Right ventricle myocardium inferior (tissue), 1 donor: Measurements from ENCODE around the gene TENM3. TPM values are rescaled to one million over a fixed set of nuclear protein-coding genes. Genes with fewer than 3 reads are reported as not detected.
A peak's percentile ranks its signal among the peaks of the same experiment; 100 is the strongest.

Experiments
- ATAC-seq: fragments of 200-7000 bp; cut with Tn5 transposase; one replicate; pipeline ENCODE4 v1.9.1; 2020; ENCODE audit warnings: mild to moderate bottlenecking, moderate library complexity
- DNase-seq: peaks from one replicate; pipeline ENCODE4 v3.0.0; 2021; ENCODE audit errors: missing footprints
- intact Hi-C: fragments of 100-400 bp; cut with DNase I; formaldehyde crosslinking; loops from one replicate; pipeline ENCODE4 v1.11.0; 2022
- total RNA-seq: library from RNA; stranded (reverse); fragmentation: NEBNext Ultra II Directional; extraction: Animal tissue kit (Norgen Biotek cat#: 25700); gene quantifications from one replicate; pipeline ENCODE4 v1.2.1, GENCODE V29; 2021
- donor health status: DM: no; HTN: yes; CAD: no; lungs with severe emphysema.

Gene TENM3
- total RNA-seq, 1 donor from 2014 or later, result 2.9 TPM

GRCh38 chr4:182778222-182778982, 535.2 kb downstream of the TENM3 start:
- DNase-seq (no peak), ATAC-seq (no peak)
- intact Hi-C loops, result no loop called here

DNA sequence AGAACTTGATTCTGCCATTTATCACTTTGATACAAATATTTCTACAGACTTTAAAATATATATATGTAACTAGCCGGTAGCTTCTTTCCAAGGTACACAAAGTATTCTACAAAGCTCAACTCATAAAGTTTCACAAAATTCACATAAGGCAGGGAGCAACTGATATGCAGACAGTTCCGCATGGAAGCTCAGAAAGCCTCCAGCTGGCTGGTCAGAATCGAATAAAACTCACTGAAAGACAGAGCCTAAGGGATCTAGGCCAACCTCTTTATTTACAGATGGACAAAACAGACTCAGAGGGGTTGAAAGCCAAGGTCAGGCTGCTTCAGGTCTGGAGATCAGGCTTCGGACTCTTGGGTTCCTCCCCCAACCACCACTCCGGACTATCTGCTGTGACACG, 543.8 kb downstream of the TENM3 start:
- no peak for DNase-seq
- intact Hi-C loops, result no loop called here
- no peak for ATAC-seq

DNA sequence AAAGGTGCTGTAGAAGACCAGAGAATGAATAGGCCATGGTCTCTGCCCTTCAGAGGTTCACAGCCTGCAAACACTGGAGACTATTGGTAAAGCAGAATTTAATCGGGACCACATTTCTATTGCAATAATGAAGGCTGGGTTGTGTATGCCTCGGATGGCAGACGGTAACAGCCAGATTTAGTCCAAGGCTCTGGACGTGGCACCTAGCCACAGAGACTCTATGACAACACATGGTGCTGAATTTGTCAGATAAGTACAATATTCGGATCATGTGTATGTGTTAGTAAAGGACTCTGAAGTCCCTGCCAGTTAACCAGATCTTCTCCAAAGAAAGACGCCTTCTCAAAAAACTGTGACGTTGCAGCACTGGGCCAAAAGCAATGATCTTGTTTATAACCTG, 545.0 kb downstream of the TENM3 start:
- intact Hi-C loops, result no loop called here
- ATAC-seq (no peak), DNase-seq (no peak)

- no peak for ATAC-seq
- intact Hi-C loops, result no loop called here
- no peak for DNase-seq
Measured at GRCh38 chr4:182789529-182789928, 546.3 kb downstream of the TENM3 start.

DNA sequence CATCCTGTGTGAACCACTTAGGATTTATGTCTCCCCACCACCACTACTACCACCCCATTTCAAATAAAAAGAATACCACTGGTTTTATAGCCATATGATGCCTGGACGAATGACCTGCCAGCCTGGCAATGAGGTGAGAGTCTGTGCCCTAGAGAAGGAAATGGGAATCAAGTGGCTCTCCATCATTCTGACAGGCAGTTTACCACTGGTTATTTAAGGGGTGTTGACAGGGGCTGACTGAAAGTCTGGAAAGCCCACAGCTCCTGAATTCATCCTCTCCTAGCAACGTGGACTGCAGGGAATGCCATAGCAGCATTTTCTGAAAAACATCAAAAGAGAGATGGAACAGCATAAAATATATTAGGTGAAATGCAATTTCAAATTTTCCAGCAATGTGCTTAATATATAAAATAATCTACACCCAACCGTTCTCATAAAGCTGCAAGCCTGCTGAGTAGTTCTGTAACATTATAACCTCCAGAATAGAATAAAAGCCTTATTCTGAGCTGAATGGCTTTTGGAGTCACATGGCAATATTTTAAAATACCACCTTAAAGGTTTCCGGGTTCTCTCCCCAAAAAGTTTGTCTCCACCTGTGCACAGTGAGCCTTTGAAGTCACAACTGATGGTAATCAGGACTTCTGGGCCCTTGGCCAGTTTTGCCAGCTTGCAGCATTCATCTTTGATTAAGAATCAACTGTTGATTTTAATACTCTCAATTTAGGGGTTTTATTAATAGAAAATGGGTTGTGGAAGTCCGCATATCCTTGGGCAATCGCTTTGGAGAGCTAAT, 552.4 kb downstream of the TENM3 start:
- ATAC-seq (no peak), DNase-seq (no peak)
- intact Hi-C loops, result no loop called here

GRCh38 chr4:182799515-182800215, 556.5 kb downstream of the TENM3 start:
- intact Hi-C loops, result loop anchor here (10.0 kb wide), 1 partner anchor 245 kb away; no protein-coding TSS in a partner anchor
- DNase-seq, result no peak
- ATAC-seq, result no peak

GRCh38 chr4:182800216-182800515, 557.0 kb downstream of the TENM3 start:
- no peak for ATAC-seq
- no peak for DNase-seq
- intact Hi-C loops, result loop anchor here (10.0 kb wide), 1 partner anchor 245 kb away; no protein-coding TSS in a partner anchor

DNA sequence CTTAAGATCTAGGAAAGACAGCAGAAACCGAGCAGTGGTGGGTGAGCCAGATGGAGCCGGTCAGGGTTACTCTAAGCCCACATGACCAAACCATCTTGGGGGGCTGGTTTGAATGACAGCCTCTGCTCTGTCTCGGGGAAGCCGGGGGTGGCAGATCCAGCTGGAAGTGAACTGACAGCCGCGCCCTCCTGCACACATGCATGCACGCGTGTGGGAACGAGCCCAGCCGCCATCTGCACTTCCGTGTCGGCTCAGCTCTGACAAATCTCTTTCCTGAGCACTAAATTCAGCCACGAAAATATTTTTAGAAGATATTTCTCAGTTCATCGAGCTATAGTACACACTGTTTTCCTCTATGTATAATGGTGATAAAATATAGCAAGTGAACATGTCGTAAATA, 558.4 kb downstream of the TENM3 start:
- DNase-seq, result no peak
- intact Hi-C loops, result loop anchor here (10.0 kb wide), 1 partner anchor 247 kb away; no protein-coding TSS in a partner anchor
- ATAC-seq, result no peak

DNA sequence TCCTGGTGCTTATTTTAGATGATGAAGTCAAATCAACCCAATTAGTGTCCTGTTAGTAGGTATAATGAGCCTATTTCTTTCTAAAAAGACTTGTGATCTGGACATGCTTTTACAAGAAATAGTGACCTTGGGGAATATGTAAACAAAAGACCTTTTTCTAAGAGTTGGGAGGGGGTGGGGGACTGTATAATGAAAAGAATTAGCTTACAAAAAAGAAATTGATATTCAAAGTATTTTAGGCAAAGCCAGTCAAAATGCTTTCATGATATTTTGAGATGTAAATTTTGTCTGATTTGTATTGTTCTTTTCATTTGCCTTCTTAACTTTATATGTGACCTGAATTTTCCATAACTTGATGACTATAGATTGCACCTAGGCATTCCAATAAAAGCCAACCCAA, 559.4 kb downstream of the TENM3 start:
- DNase-seq, result no peak
- ATAC-seq, result no peak
- intact Hi-C loops, result loop anchor here (10.0 kb wide), 1 partner anchor 248 kb away; no protein-coding TSS in a partner anchor

DNA sequence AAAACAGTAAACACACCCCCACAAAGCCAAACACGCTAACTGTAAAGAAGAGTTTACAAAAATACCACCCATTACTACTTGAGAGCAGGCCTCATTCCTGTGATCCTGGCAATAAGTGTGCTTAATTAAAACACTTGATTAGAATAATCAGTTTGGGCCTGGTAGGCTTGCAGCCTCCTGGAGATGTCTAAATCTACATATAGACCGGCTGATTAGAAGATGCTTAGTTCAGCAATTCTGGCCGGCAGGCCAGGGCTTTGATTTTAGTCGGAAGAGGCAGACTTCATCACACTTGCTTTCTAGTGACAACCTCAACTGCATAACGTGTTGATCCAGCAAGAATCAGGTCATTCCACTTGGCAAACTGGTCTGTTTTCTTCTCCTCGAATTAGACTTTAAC, 560.0 kb downstream of the TENM3 start:
- no peak for ATAC-seq
- DNase-seq, result no peak
- intact Hi-C loops, result loop anchor here (10.0 kb wide), 1 partner anchor 248 kb away; no protein-coding TSS in a partner anchor

DNA sequence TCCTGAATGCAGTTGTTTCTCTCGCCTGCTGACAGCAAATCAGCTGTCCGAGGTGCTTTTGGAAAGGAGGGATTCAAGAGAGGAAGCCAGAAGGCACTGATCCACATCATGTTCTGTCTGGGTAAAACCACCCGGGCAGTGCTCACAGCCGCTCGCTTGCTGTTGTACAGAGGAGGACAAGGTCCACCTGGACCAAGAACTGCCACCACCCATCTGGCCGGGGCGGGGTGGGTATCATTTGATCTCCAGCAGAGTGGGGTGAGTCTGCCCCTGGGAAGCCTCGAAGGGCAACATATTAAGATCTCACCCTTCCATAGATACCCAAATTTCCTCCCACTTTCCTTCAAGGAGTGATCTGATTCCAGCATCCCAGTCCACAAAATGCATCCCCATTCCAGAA, 560.9 kb downstream of the TENM3 start:
- ATAC-seq (no peak), DNase-seq (no peak)
- intact Hi-C loops, result loop anchor here (10.0 kb wide), 1 partner anchor 249 kb away; no protein-coding TSS in a partner anchor

- intact Hi-C loops, result loop anchor here (10.0 kb wide), 1 partner anchor 251 kb away; no protein-coding TSS in a partner anchor
- DNase-seq (no peak), ATAC-seq (no peak)
Measured at GRCh38 chr4:182805321-182805720, 562.1 kb downstream of the TENM3 start.

GRCh38 chr4:182805750-182806149, 562.5 kb downstream of the TENM3 start:
- no peak for DNase-seq
- intact Hi-C loops, result loop anchor here (2.0 to 10.0 kb wide), 2 partner anchors 251 to 327 kb away; no protein-coding TSS in a partner anchor
- no peak for ATAC-seq

- ATAC-seq, result peak; percentile 90
- intact Hi-C loops, result loop anchor here (2.0 to 10.0 kb wide), 2 partner anchors 252 to 328 kb away; no protein-coding TSS in a partner anchor
- DNase-seq, result peak; percentile 87
Measured at GRCh38 chr4:182806259-182807252, 563.4 kb downstream of the TENM3 start.

GRCh38 chr4:182807346-182807745, 564.1 kb downstream of the TENM3 start:
- no peak for ATAC-seq
- no peak for DNase-seq
- intact Hi-C loops, result loop anchor here (2.0 to 10.0 kb wide), 2 partner anchors 253 to 329 kb away; no protein-coding TSS in a partner anchor

DNA sequence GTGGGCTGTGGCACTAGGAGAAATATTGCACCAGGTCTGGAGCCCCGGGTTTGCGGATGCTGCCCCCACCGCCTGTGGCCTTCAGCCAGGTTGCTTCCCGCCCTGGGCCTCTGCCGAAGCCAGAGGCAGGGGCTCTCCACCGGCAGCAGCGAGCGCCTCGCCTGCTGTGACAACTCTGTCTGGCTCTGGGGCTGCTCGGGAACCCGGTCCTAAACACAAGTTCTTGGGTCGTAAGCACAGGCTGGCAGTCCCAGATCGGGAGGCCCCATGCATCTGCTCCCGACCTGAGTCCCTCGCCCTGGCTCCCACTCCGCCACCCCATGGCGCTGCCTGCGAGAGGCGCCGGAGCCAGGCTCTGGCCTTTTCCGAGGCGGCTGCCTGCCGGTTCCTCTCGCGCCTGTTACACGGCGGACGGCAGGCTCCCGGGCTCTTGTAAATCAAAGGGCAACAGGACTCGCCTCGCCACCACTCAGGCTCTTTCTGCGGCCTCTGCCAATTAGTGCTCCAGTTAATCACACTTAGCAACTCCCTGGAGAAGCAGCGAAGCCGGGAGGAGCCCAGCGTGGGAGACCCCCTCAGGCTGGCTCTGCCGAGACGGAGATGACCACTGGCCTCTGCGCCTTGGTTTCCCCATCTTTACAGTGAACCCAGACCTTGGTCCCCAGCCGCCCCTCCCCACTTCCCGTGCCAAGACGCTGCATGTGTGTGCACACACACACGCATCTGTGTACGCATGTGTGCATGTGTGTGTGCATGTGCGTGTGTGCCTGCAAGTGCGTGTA, 564.8 kb downstream of the TENM3 start:
- ATAC-seq, result no peak
- peak; percentile 70 for DNase-seq
- intact Hi-C loops, result loop anchor here (2.0 to 10.0 kb wide), 2 partner anchors 253 to 329 kb away; no protein-coding TSS in a partner anchor
